ENCODE measurements around the gene DEFB114.

DNA sequence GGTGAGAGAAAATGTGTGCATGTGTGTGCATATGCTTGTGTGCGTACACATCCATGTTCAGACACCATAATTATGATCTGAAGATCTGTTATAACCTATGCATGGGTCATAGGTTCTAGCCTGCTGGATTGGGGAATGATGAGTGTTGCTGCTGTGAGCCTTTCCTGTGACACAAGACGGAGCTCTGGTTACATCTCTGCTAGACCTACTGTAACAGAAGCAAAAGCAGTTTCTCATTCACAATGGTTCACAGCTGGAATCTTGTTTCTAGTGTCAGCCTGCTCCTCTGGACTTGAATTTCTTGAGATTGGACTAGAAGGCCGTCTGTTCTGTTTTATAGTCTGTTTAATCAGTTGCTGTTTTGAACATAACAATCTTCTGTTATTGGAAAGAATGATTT lies 40.1 kb downstream of the DEFB114 start:
- TF ChIP-seq, protein P1, sequence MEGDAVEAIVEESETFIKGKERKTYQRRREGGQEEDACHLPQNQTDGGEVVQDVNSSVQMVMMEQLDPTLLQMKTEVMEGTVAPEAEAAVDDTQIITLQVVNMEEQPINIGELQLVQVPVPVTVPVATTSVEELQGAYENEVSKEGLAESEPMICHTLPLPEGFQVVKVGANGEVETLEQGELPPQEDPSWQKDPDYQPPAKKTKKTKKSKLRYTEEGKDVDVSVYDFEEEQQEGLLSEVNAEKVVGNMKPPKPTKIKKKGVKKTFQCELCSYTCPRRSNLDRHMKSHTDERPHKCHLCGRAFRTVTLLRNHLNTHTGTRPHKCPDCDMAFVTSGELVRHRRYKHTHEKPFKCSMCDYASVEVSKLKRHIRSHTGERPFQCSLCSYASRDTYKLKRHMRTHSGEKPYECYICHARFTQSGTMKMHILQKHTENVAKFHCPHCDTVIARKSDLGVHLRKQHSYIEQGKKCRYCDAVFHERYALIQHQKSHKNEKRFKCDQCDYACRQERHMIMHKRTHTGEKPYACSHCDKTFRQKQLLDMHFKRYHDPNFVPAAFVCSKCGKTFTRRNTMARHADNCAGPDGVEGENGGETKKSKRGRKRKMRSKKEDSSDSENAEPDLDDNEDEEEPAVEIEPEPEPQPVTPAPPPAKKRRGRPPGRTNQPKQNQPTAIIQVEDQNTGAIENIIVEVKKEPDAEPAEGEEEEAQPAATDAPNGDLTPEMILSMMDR (IDR thresholded peaks at IDR 0.05; ENCODE audit: insufficient read depth, low read length), result no peak
- no peak for TF ChIP-seq GABPA (IDR thresholded peaks at IDR 0.05; ENCODE audit: low read depth)
- TF ChIP-seq POLR2AphosphoS5 (IDR thresholded peaks at IDR 0.05; ENCODE audit: low read depth), result no peak

All from HL-60 (cell line).